Heart left ventricle (tissue), 13 donors: ENCODE results near the gene TPSD1.

Source experiments
- CTCF ChIP-seq, 12 donors: fragments of 200-600 bp; sonication (generic) in 4 of 12; IDR thresholded peaks; one replicate each; pipeline versions ENCODE4 v1.5.0 to v1.8.0; 2018 to 2022; ENCODE audit warnings: antibody characterized with exemption in 12 of 12, mild to moderate bottlenecking in 5 of 12
- POLR2A ChIP-seq, 2 donors: fragments of 450-650 bp; IDR thresholded peaks; one replicate each; pipeline ENCODE4 v1.6.1; 2017; ENCODE audit warnings: antibody characterized with exemption in 2 of 2, mild to moderate bottlenecking in 2 of 2, moderate library complexity in 2 of 2
- donor health status: ischemic (EF 13 %, LVEDD 7.1; RV severe dilation, severe dysfunction).
- donor health status: DM: no; HTN: yes; CAD: no.
- donor health status: DM: no; HTN: no; CAD: no.
- donor health status: ischemic (EF 25% LVEDD 6.9; RV normal size, moderate dysfunction).
- donor health status: ischemic (EF 25% LVEDD 5.7; RV mildly dilated, moderate dysfunction).
- donor health status: ischemic (EF 35%, LVEDD 5.7; RV mildly dilated, moderate dysfunction).
- donor health status: nonischemic (EF 11% LVEDD 7.7; RV severe dilation, severe dysfunction).
- donor health status: DM: yes; HTN: yes; CAD: no.
- donor health status: PGD.
- donor health status: ischemic (EF 29% LVEDD 5.4; RV normal size, mild dysfunction).
- donor health status: nonischemic (EF 23%, LVEDD 6.1; RV moderate dilation, normal function).

GRCh38 chr16:1279081-1279944 is 23.4 kb downstream of the TPSD1 start:
- TF ChIP-seq CTCF (IDR thresholded peaks at IDR 0.05) (no peak), POLR2A (IDR thresholded peaks at IDR 0.05) (no peak)
